GM18909 (cell line): ENCODE data around the gene DNM1L.

Experiments
- ATAC-seq: cut with Tn5 transposase; IDR thresholded peaks from one replicate; pipeline ENCODE4 v1.9.1; 2021; ENCODE audit warnings: mild to moderate bottlenecking; ENCODE audit not compliant: unreplicated experiment, poor library complexity

Gene DNM1L

GRCh38 chr12:32679091-32679919 lies at the start of gene DNM1L:
TSS of gene DNM1L (plus strand) at chr12:32679301. CDS start at chr12:32679364, 63 bp downstream.
- ATAC-seq, result peak; percentile 97

- no peak for ATAC-seq
Observed at GRCh38 chr12:32641287-32641901, 37.7 kb upstream of the DNM1L start.

GRCh38 chr12:32644431-32644830 lies 34.7 kb upstream of the DNM1L start:
- no peak for ATAC-seq

GRCh38 chr12:32647275-32647674 lies 31.8 kb upstream of the DNM1L start:
- no peak for ATAC-seq

- ATAC-seq, result no peak
Observed at GRCh38 chr12:32650508-32650907, 28.6 kb upstream of the DNM1L start.

GRCh38 chr12:32651151-32651955 lies 27.7 kb upstream of the DNM1L start:
- no peak for ATAC-seq

- no peak for ATAC-seq
Observed at GRCh38 chr12:32651956-32652210, 27.2 kb upstream of the DNM1L start.

- no peak for ATAC-seq
Observed at GRCh38 chr12:32659908-32660440, 19.1 kb upstream of the DNM1L start.

- no peak for ATAC-seq
Observed at GRCh38 chr12:32661706-32662105, 17.4 kb upstream of the DNM1L start.

GRCh38 chr12:32662665-32663064 lies 16.4 kb upstream of the DNM1L start:
- no peak for ATAC-seq

GRCh38 chr12:32666018-32666417 lies 13.1 kb upstream of the DNM1L start:
- no peak for ATAC-seq

GRCh38 chr12:32669584-32669983 lies 9.5 kb upstream of the DNM1L start:
- no peak for ATAC-seq

- ATAC-seq, result peak; percentile 53
Observed at GRCh38 chr12:32671930-32672780, 6.9 kb upstream of the DNM1L start.

- no peak for ATAC-seq
Observed at GRCh38 chr12:32679920-32680237, 778 bp downstream of the DNM1L start.

GRCh38 chr12:32680787-32681186 lies 1.7 kb downstream of the DNM1L start:
- no peak for ATAC-seq

- ATAC-seq, result no peak
Observed at GRCh38 chr12:32681272-32681671, 2.2 kb downstream of the DNM1L start.

GRCh38 chr12:32686340-32686739 lies 7.2 kb downstream of the DNM1L start:
- ATAC-seq, result no peak

GRCh38 chr12:32688786-32689185 lies 9.7 kb downstream of the DNM1L start:
- ATAC-seq, result no peak

GRCh38 chr12:32690927-32691326 lies 11.8 kb downstream of the DNM1L start:
- no peak for ATAC-seq

GRCh38 chr12:32692358-32692757 lies 13.3 kb downstream of the DNM1L start:
- ATAC-seq, result no peak
